IMR-90 (cell line): ENCODE results near the gene SEMA5A. TPM values are rescaled to one million over a fixed set of nuclear protein-coding genes. Genes with fewer than 3 reads are reported as not detected.

ENCODE experiments used
- ATAC-seq: fragments of 200-7000 bp; cut with Tn5 transposase; 2 replicates; pipeline ENCODE4 v1.9.1; 2020; ENCODE audit warnings: low read depth, mild to moderate bottlenecking, moderate library complexity
- BruUV-seq: library from RNA; stranded (reverse); fragments of 400-500 nt; replicated peaks from 2 replicates; lab custom pipeline; 2021; lab: Mats Ljungman, UMichigan
- CTCF ChIA-PET: fragments of 300-600 bp; formaldehyde crosslinking; extraction: SDS; loops from one replicate; lab custom pipeline; 2021; ENCODE audit warnings: antibody characterized with exemption; lab: Yijun Ruan, JAX
- POLR2A ChIA-PET: fragments of 300-600 bp; sonication (Branson Sonifier 250); formaldehyde crosslinking; loops from one replicate; lab custom pipeline; 2022; ENCODE audit warnings: antibody characterized with exemption; ENCODE audit not compliant: unreplicated experiment; lab: Charles Lee
- DNase-seq: peaks from one replicate; pipeline ENCODE4 v3.0.0; 2013
- H2AFZ ChIP-seq: replicated peaks from 2 replicates; pipeline ENCODE3; 2013; ENCODE audit warnings: low read length, mild to moderate bottlenecking; ENCODE audit not compliant: poor library complexity
- H2AK5ac ChIP-seq: 2 replicates; pipeline ENCODE4 v1.6.1; 2013; ENCODE audit warnings: low read depth, low read length, inconsistent platforms
- H2AK9ac ChIP-seq: replicated peaks from 2 replicates; pipeline ENCODE3; 2013; ENCODE audit warnings: mild to moderate bottlenecking, low read depth, low read length, moderate library complexity; ENCODE audit not compliant: poor library complexity
- H2BK120ac ChIP-seq: 2 replicates; pipeline ENCODE4 v1.6.1; 2013; ENCODE audit warnings: low read depth, low read length, inconsistent platforms
- H2BK15ac ChIP-seq: 3 replicates; pipeline ENCODE4 v1.6.1; 2013; ENCODE audit warnings: low read depth, low read length, inconsistent platforms
- H2BK20ac ChIP-seq: 2 replicates; pipeline ENCODE4 v1.6.1; 2013; ENCODE audit warnings: low read depth, mild to moderate bottlenecking, inconsistent platforms, low read length, moderate library complexity
- H2BK5ac ChIP-seq: 2 replicates; pipeline ENCODE4 v1.6.1; 2013; ENCODE audit warnings: mild to moderate bottlenecking, low read depth, low read length, inconsistent platforms; ENCODE audit not compliant: poor library complexity, severe bottlenecking
- H3K14ac ChIP-seq: replicated peaks from 2 replicates; pipeline ENCODE4 v1.6.1; 2013; ENCODE audit warnings: low read depth, low read length, inconsistent platforms
- H3K18ac ChIP-seq: 2 replicates; pipeline ENCODE4 v1.6.1; 2013; ENCODE audit warnings: low read depth, low read length, control low read depth
- H3K23ac ChIP-seq: 2 replicates; pipeline ENCODE4 v1.6.1; 2013; ENCODE audit warnings: low read depth, low read length, inconsistent platforms
- H3K27ac ChIP-seq: 2 replicates; pipeline ENCODE4 v1.5.1; 2013; ENCODE audit warnings: mild to moderate bottlenecking, control low read depth, low read length; ENCODE audit not compliant: insufficient read depth
- H3K27me3 ChIP-seq: 2 replicates; pipeline ENCODE4 v1.6.1; 2013; ENCODE audit warnings: low read length; ENCODE audit not compliant: control insufficient read depth, insufficient read depth
- H3K36me3 ChIP-seq: 2 replicates; pipeline ENCODE4 v1.6.1; 2013; ENCODE audit warnings: low read length, mixed read lengths; ENCODE audit not compliant: control insufficient read depth, insufficient read depth
- H3K4ac ChIP-seq: 2 replicates; pipeline ENCODE4 v1.6.1; 2013; ENCODE audit warnings: low read depth, low read length, inconsistent platforms
- H3K4me1 ChIP-seq: 2 replicates; pipeline ENCODE4 v1.6.1; 2013; ENCODE audit warnings: low read length, mixed read lengths; ENCODE audit not compliant: control insufficient read depth, insufficient read depth
- H3K4me2 ChIP-seq: 2 replicates; pipeline ENCODE4 v1.6.1; 2013; ENCODE audit warnings: low read depth, mild to moderate bottlenecking, control low read depth, low read length, moderate library complexity
- H3K4me3 ChIP-seq: 2 replicates; pipeline ENCODE4 v1.5.1; 2013; ENCODE audit warnings: low read depth, mild to moderate bottlenecking, control low read depth, low read length, moderate library complexity; ENCODE audit not compliant: insufficient read depth
- H3K56ac ChIP-seq: 2 replicates; pipeline ENCODE4 v1.6.1; 2013; ENCODE audit warnings: low read length, inconsistent platforms; ENCODE audit not compliant: insufficient read depth; ENCODE audit errors: extremely low read depth
- H3K79me1 ChIP-seq, 2 experiments: 2 replicates each; pipeline ENCODE4 v1.6.1; 2013; ENCODE audit warnings: low read length in 2 of 2, inconsistent platforms in 1 of 2, low read depth in 1 of 2
- H3K9ac ChIP-seq: 2 replicates; pipeline ENCODE4 v1.6.1; 2013; ENCODE audit warnings: low read depth, low read length, control low read depth
- H3K9me1 ChIP-seq: 2 replicates; pipeline ENCODE4 v1.6.1; 2013; ENCODE audit warnings: low read length, inconsistent platforms; ENCODE audit not compliant: insufficient read depth
- H3K9me3 ChIP-seq: 2 replicates; pipeline ENCODE4 v1.6.1; 2013; ENCODE audit warnings: low read length; ENCODE audit not compliant: control insufficient read depth, insufficient read depth
- H4K20me1 ChIP-seq: 2 replicates; pipeline ENCODE4 v1.6.1; 2013; ENCODE audit warnings: low read length, inconsistent platforms; ENCODE audit not compliant: insufficient read depth
- H4K5ac ChIP-seq: 2 replicates; pipeline ENCODE4 v1.6.1; 2013; ENCODE audit warnings: mild to moderate bottlenecking, low read depth, low read length, control low read depth
- H4K8ac ChIP-seq, 2 experiments: 2 replicates each; pipeline ENCODE4 v1.6.1; 2013; ENCODE audit warnings: low read depth in 2 of 2, low read length in 2 of 2, control low read depth in 1 of 2, inconsistent platforms in 1 of 2
- H4K91ac ChIP-seq: 2 replicates; pipeline ENCODE4 v1.6.1; 2013; ENCODE audit warnings: low read depth, low read length, inconsistent platforms; ENCODE audit not compliant: insufficient read depth
- BHLHE40 ChIP-seq: fragments of 150-350 bp; IDR thresholded peaks from 2 replicates; pipeline ENCODE4 v1.6.1; 2016; ENCODE audit warnings: mild to moderate bottlenecking, low read depth, low read length
- CEBPB ChIP-seq: IDR thresholded peaks from 2 replicates; pipeline ENCODE4 v1.6.1; 2012; ENCODE audit warnings: low read depth, low read length, improper control_type of control experiment
- WGBS, 2 experiments: methylation state at CpG; one replicate each; pipeline versions ENCODE4 v1.1.5 to v1.1.7; 2013; ENCODE audit warnings: missing lambda C conversion rate in 2 of 2; ENCODE audit not compliant: insufficient read length in 1 of 2; ENCODE audit errors: extremely low coverage in 2 of 2; 5-methylcytosine and 5-hydroxymethylcytosine counted together
- dilution Hi-C: fragments of 300-500 bp; cut with HindIII; formaldehyde crosslinking; loops from one replicate; pipeline ENCODE4 v1.14.3; 2018; ENCODE audit warnings: low sequenced_read_pairs; ENCODE audit not compliant: unreplicated experiment
- in situ Hi-C: fragments of 300-500 bp; cut with MboI; formaldehyde crosslinking; loops from 3 replicates; pipeline ENCODE4 v1.14.3; 2019; ENCODE audit warnings: low sequenced_read_pairs, inconsistent platforms, mixed read lengths
- intact Hi-C: fragments of 100-400 bp; cut with micrococcal nuclease; formaldehyde crosslinking; loops from 2 replicates; pipeline ENCODE4 v1.10.0; 2022
- polyA plus RNA-seq, 3 experiments: library from polyadenylated mRNA; depleted of rRNA; stranded (reverse); fragments of >200 nt; gene quantifications; 2 replicates each; pipeline ENCODE4 v1.2.3, GENCODE V29; 2012; ENCODE audit warnings: low replicate concordance in 1 of 3
- total RNA-seq: library from RNA; depleted of rRNA; stranded (reverse); fragments of >200 nt; gene quantifications from 2 replicates; pipeline ENCODE4 v1.2.3, GENCODE V29; 2012

The SEMA5A gene
- total and polyA plus RNA-seq, 2 of the 4 experiments (the other 2 are of a cell fraction), result 8.2 to 9.9 TPM

DNA sequence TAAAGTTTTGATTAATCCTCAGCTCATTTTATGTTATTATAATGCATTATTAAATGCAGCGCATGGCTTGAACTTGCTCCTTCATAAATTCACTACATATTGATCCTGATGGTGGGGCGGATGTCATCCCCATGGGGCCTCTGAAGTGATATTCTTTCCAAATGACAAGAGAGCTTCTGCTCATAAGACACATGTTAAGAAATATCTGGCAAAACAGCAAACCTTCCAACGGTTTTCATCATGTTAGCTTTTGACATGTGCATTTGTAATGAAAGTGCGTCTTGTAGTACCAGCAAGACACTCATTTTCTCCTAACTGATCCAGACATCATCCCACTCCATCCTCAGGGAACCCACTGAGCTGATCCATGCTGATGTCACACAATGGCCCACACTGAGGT, 45.7 kb downstream of the SEMA5A start:
- Histone ChIP-seq H3K14ac (no peak overlapping the region), H3K18ac (no peak overlapping the region), H4K8ac (peak overlapping the region in 1 of 2 experiments; percentile 50; a peak in 1 of 4 replicates), H3K23ac (no peak overlapping the region), H3K4me1 (peaks cover 5% of the 10 kb centered on the region; the same call in 1 of the 2 replicates), H3K79me1 (peaks cover 21 to 60% of the 10 kb centered on the region in 2 experiments), H3K9me3 (no peaks in the 10 kb centered on the region), H3K56ac (no peak overlapping the region), H2AK5ac (peak overlapping the region; percentile 76; the same call in 1 of the 2 replicates), H4K5ac (no peak overlapping the region), H3K27me3 (no peaks in the 10 kb centered on the region), H3K4me3 (no peak overlapping the region), H3K4me2 (no peak overlapping the region), H2BK5ac (no peak overlapping the region), H3K4ac (no peak overlapping the region), H3K27ac (no peak overlapping the region), H2BK15ac (no peak overlapping the region), H3K36me3 (no peaks in the 10 kb centered on the region), H2AK9ac (no peak overlapping the region), H2AFZ (no peak overlapping the region), H4K91ac (no peak overlapping the region), H4K20me1 (no peaks in the 10 kb centered on the region; the same call in 1 of the 2 replicates), H3K9ac (no peak overlapping the region), H2BK20ac (no peak overlapping the region), H3K9me1 (peaks cover 7% of the 10 kb centered on the region), H2BK120ac (no peak overlapping the region)
- CTCF ChIA-PET, result interaction anchor here (0.8 kb wide), 1 partner anchor 249 kb away, joined by 3 read pairs; no protein-coding TSS in a partner anchor
- dilution Hi-C loops (no loop called here), intact Hi-C loops (no loop called here), in situ Hi-C loops (no loop called here)
- no TSS peak for BruUV-seq
- no CpG with 5 or more reads among the region's 4 CpGs for WGBS, 2 experiments
- no peak for TF ChIP-seq BHLHE40
- no peak for TF ChIP-seq CEBPB
- no peak for DNase-seq
- POLR2A ChIA-PET, result interaction anchor here (0.7 kb wide), 1 partner anchor 71 kb away, joined by 3 read pairs; no protein-coding TSS in a partner anchor
- ATAC-seq, result no peak
